PC-9 (cell line): ENCODE measurements around the gene PTGER2. TPM values are rescaled to one million over a fixed set of nuclear protein-coding genes. Genes with fewer than 3 reads are reported as not detected.

Experiments used
- BruUV-seq: library from RNA; stranded (reverse); fragments of 400-500 nt; replicated peaks from 2 replicates; lab custom pipeline; 2021; lab: Mats Ljungman, UMichigan
- CTCF ChIA-PET: fragments of 300-600 bp; sonication (Branson Sonifier 250); formaldehyde crosslinking; loops from one replicate; lab custom pipeline; 2022; ENCODE audit warnings: antibody characterized with exemption; lab: Charles Lee
- POLR2A ChIA-PET: fragments of 300-600 bp; sonication (Branson Sonifier 250); formaldehyde crosslinking; loops from one replicate; lab custom pipeline; 2022; ENCODE audit warnings: antibody characterized with exemption; ENCODE audit not compliant: unreplicated experiment; lab: Charles Lee
- DNase-seq, 2 experiments: peaks; one replicate each; pipeline versions ENCODE4 v3.0.0 to v3.0.0-alpha.2; 2015 to 2022; ENCODE audit warnings: mixed read lengths in 1 of 2
- H2AFZ ChIP-seq: fragments of 200-600 bp; sonication (generic); 2 replicates; pipeline ENCODE4 v1.8.1; 2017; ENCODE audit warnings: antibody characterized with exemption
- H3F3A ChIP-seq: fragments of 200-600 bp; sonication (generic); 2 replicates; pipeline ENCODE4 v1.8.1; 2017; ENCODE audit warnings: antibody characterized with exemption, mild to moderate bottlenecking, low read depth; ENCODE audit not compliant: insufficient read depth
- H3K27ac ChIP-seq: fragments of 200-600 bp; sonication (generic); 2 replicates; pipeline ENCODE4 v1.6.1; 2016; ENCODE audit warnings: mixed run types
- H3K27me3 ChIP-seq: fragments of 200-600 bp; sonication (generic); 2 replicates; pipeline ENCODE4 v1.6.1; 2016; ENCODE audit warnings: low read depth, mixed run types; ENCODE audit not compliant: insufficient read depth
- H3K36me3 ChIP-seq: fragments of 200-600 bp; sonication (generic); 2 replicates; pipeline ENCODE4 v1.6.1; 2016; ENCODE audit warnings: low read depth, mixed run types
- H3K4me1 ChIP-seq: fragments of 200-600 bp; sonication (generic); replicated peaks from 2 replicates; pipeline ENCODE4 v1.6.1; 2016; ENCODE audit warnings: mixed run types; ENCODE audit not compliant: insufficient read depth
- H3K4me2 ChIP-seq: fragments of 200-600 bp; sonication (generic); 2 replicates; pipeline ENCODE4 v1.6.1; 2017; ENCODE audit warnings: mixed run types
- H3K4me3 ChIP-seq: fragments of 200-600 bp; sonication (generic); 2 replicates; pipeline ENCODE4 v1.6.1; 2016; ENCODE audit warnings: mixed run types
- H3K79me2 ChIP-seq: fragments of 200-600 bp; sonication (generic); 2 replicates; pipeline ENCODE4 v1.6.1; 2017; ENCODE audit warnings: low read depth, mixed run types
- H3K9me2 ChIP-seq: fragments of 200-600 bp; sonication (generic); 2 replicates; pipeline ENCODE4 v1.8.1; 2017; ENCODE audit warnings: mild to moderate bottlenecking; ENCODE audit not compliant: insufficient read depth
- H3K9me3 ChIP-seq: fragments of 200-600 bp; sonication (generic); 2 replicates; pipeline ENCODE4 v1.8.1; 2016; ENCODE audit warnings: low read depth; ENCODE audit not compliant: insufficient read depth
- H4K20me1 ChIP-seq: fragments of 200-600 bp; sonication (generic); 2 replicates; pipeline ENCODE4 v1.8.1; 2017; ENCODE audit not compliant: insufficient read depth
- CTCF ChIP-seq: fragments of 200-600 bp; sonication (generic); conservative IDR thresholded peaks from 2 replicates; pipeline ENCODE4 v1.6.1; 2017; ENCODE audit warnings: mixed run types, antibody characterized with exemption, mild to moderate bottlenecking, moderate library complexity
- EZH2 ChIP-seq: fragments of 200-600 bp; sonication (generic); IDR thresholded peaks from 2 replicates; pipeline ENCODE4 v1.8.0; 2017; ENCODE audit warnings: antibody characterized with exemption, low read depth
- intact Hi-C: fragments of 100-400 bp; cut with micrococcal nuclease; formaldehyde crosslinking; loops from one replicate; pipeline ENCODE4 v1.10.0; 2022; ENCODE audit not compliant: unreplicated experiment
- total RNA-seq: library from RNA; stranded (reverse); gene quantifications from 2 replicates; pipeline ENCODE4 v1.2.3, GENCODE V29; 2021

PTGER2 gene
- total RNA-seq, 1 experiment from 2014 or later = 0.15 TPM

GRCh38 chr14:52336241-52336640 lies 22.1 kb downstream of the PTGER2 start:
- no peaks in the 10 kb centered on the region for H3K27me3 ChIP-seq
- ChIA-PET CTCF (no interaction called here), POLR2A (no interaction called here)
- H3F3A ChIP-seq = no peaks in the 10 kb centered on the region
- intact Hi-C loops = no loop called here
- DNase-seq = no peak
- no peak overlapping the region for H3K4me2 ChIP-seq
- no peaks in the 10 kb centered on the region; the same call in 1 of the 2 replicates for H3K9me2 ChIP-seq
- no TSS peak for BruUV-seq
- no peak overlapping the region for H3K4me3 ChIP-seq
- H4K20me1 ChIP-seq = no peaks in the 10 kb centered on the region
- TF ChIP-seq EZH2 = no peak
- TF ChIP-seq CTCF = no peak
- H3K36me3 ChIP-seq = no peaks in the 10 kb centered on the region
- H3K79me2 ChIP-seq = no peaks in the 10 kb centered on the region
- H3K27ac ChIP-seq = no peak overlapping the region
- no peaks in the 10 kb centered on the region for H3K9me3 ChIP-seq
- peaks cover 11% of the 10 kb centered on the region; the same call in 1 of the 2 replicates for H3K4me1 ChIP-seq
- H2AFZ ChIP-seq = no peak overlapping the region

- POLR2A ChIA-PET = no interaction called here
Observed at GRCh38 chr14:52338051-52338681, 24.1 kb downstream of the PTGER2 start.

GRCh38 chr14:52339262-52339661 lies 25.1 kb downstream of the PTGER2 start:
- H3K9me3 ChIP-seq = no peaks in the 10 kb centered on the region; the same call in 1 of the 2 replicates
- no peak for DNase-seq
- H3K27ac ChIP-seq = no peak overlapping the region
- H2AFZ ChIP-seq = no peak overlapping the region
- H4K20me1 ChIP-seq = no peaks in the 10 kb centered on the region
- no peaks in the 10 kb centered on the region for H3K9me2 ChIP-seq
- no peak overlapping the region for H3K4me2 ChIP-seq
- intact Hi-C loops = no loop called here
- no peaks in the 10 kb centered on the region for H3K36me3 ChIP-seq
- H3K27me3 ChIP-seq = no peaks in the 10 kb centered on the region
- POLR2A ChIA-PET = no interaction called here
- CTCF ChIA-PET = no interaction called here
- H3K4me3 ChIP-seq = no peak overlapping the region
- peaks cover 19% of the 10 kb centered on the region for H3K4me1 ChIP-seq
- BruUV-seq = no TSS peak
- no peaks in the 10 kb centered on the region for H3K79me2 ChIP-seq
- H3F3A ChIP-seq = no peaks in the 10 kb centered on the region
- TF ChIP-seq EZH2 (no peak), CTCF (no peak)

More at GRCh38 chr14:52338051-52338681, 24.1 kb downstream of the PTGER2 start:
- no peaks in the 10 kb centered on the region for H3K9me2 ChIP-seq
- no peak overlapping the region for H3K4me3 ChIP-seq
- H3F3A ChIP-seq = no peaks in the 10 kb centered on the region
- intact Hi-C loops = no loop called here
- H3K4me1 ChIP-seq = peaks cover 19% of the 10 kb centered on the region
- no peaks in the 10 kb centered on the region for H4K20me1 ChIP-seq
- no peak overlapping the region for H3K27ac ChIP-seq
- no peaks in the 10 kb centered on the region for H3K36me3 ChIP-seq
- DNase-seq = no peak
- H3K79me2 ChIP-seq = no peaks in the 10 kb centered on the region
- H3K4me2 ChIP-seq = no peak overlapping the region
- no peaks in the 10 kb centered on the region for H3K27me3 ChIP-seq
- CTCF ChIA-PET = no interaction called here
- H3K9me3 ChIP-seq = no peaks in the 10 kb centered on the region; the same call in 1 of the 2 replicates
- TF ChIP-seq CTCF (no peak), EZH2 (no peak)
- no TSS peak for BruUV-seq
- no peak overlapping the region for H2AFZ ChIP-seq
